Activated B cell treated with CpG ODN at 0.5 μM for 24 hours (primary cell): ENCODE results near the gene RDH16. TPM values are rescaled to one million over a fixed set of nuclear protein-coding genes. Genes with fewer than 3 reads are reported as not detected.

Experiments
- ATAC-seq: fragments of 200-7000 bp; cut with Tn5 transposase; one replicate; pipeline ENCODE4 v1.10.0; 2021; ENCODE audit warnings: low read depth, mild to moderate bottlenecking, moderate library complexity
- CTCF ChIA-PET: fragments of 350-600 bp; sonication (Branson Sonifier 250); formaldehyde crosslinking; loops from one replicate; lab custom pipeline; 2021; ENCODE audit warnings: antibody characterized with exemption; lab: Charles Lee
- POLR2A ChIA-PET: fragments of 350-600 bp; sonication (Branson Sonifier 250); formaldehyde crosslinking; loops from one replicate; lab custom pipeline; 2021; ENCODE audit warnings: antibody characterized with exemption; lab: Charles Lee
- DNase-seq: peaks from one replicate; pipeline ENCODE4 v3.0.0; 2022
- H3K27ac Mint-ChIP-seq: one replicate; pipeline ENCODE4 v1.8.0; 2020; ENCODE audit warnings: mixed read lengths
- H3K27me3 Mint-ChIP-seq: one replicate; pipeline ENCODE4 v1.8.0; 2021; ENCODE audit warnings: mixed read lengths
- H3K36me3 Mint-ChIP-seq: one replicate; pipeline ENCODE4 v1.8.0; 2021; ENCODE audit warnings: low read depth, mixed read lengths
- H3K4me1 Mint-ChIP-seq: one replicate; pipeline ENCODE4 v1.8.0; 2021; ENCODE audit warnings: mixed read lengths
- H3K4me3 Mint-ChIP-seq: one replicate; pipeline ENCODE4 v1.8.0; 2020; ENCODE audit warnings: mild to moderate bottlenecking, mixed read lengths
- H3K9me3 Mint-ChIP-seq: one replicate; pipeline ENCODE4 v1.8.0; 2020; ENCODE audit warnings: mixed read lengths
- CTCF ChIP-seq: fragments of 200-600 bp; IDR thresholded peaks from one replicate; pipeline ENCODE4 v1.8.0; 2022; ENCODE audit warnings: antibody characterized with exemption, mild to moderate bottlenecking
- intact Hi-C: fragments of 100-400 bp; cut with micrococcal nuclease; formaldehyde crosslinking; loops from one replicate; pipeline ENCODE4 v1.15.1; 2024
- total RNA-seq: library from RNA; stranded (reverse); gene quantifications from 2 replicates; pipeline ENCODE4 v1.2.3, GENCODE V29; 2022

Gene RDH16
- total RNA-seq, 1 donor from 2014 or later = 0.47 TPM

GRCh38 chr12:56994231-56994746 is 36.9 kb upstream of the RDH16 start:
- no peaks in the 10 kb centered on the region for H3K27me3 Mint-ChIP-seq
- H3K4me3 Mint-ChIP-seq = no peak overlapping the region
- ATAC-seq (no peak), DNase-seq (no peak)
- ChIA-PET CTCF (no interaction called here), POLR2A (interaction anchor here (0.6 to 0.7 kb wide), 2 partner anchors 54 to 1063 kb away, joined by 3 read pairs; no protein-coding TSS in a partner anchor)
- no peaks in the 10 kb centered on the region for H3K9me3 Mint-ChIP-seq
- H3K4me1 Mint-ChIP-seq = peaks cover 21% of the 10 kb centered on the region
- peaks cover 20% of the 10 kb centered on the region for H3K36me3 Mint-ChIP-seq
- intact Hi-C loops = no loop called here
- H3K27ac Mint-ChIP-seq = no peak overlapping the region
- no peak for TF ChIP-seq CTCF

GRCh38 chr12:56993346-56993745 is 35.9 kb upstream of the RDH16 start:
- Mint-ChIP-seq H3K4me1 (peaks cover 12% of the 10 kb centered on the region), H3K36me3 (peaks cover 17% of the 10 kb centered on the region), H3K27me3 (peaks cover 3% of the 10 kb centered on the region), H3K4me3 (no peak overlapping the region), H3K27ac (no peak overlapping the region), H3K9me3 (no peaks in the 10 kb centered on the region)
- ATAC-seq (no peak), DNase-seq (no peak)
- intact Hi-C loops = no loop called here
- TF ChIP-seq CTCF = no peak
- CTCF ChIA-PET = no interaction called here
- POLR2A ChIA-PET = interaction anchor here (0.6 kb wide), 1 partner anchor 1076 kb away, joined by 3 read pairs; no protein-coding TSS in a partner anchor

- ChIA-PET CTCF (interaction anchor here (0.8 kb wide), 1 partner anchor 235 kb away, joined by 3 read pairs; no protein-coding TSS in a partner anchor), POLR2A (interaction anchor here (0.6 kb wide), 1 partner anchor 121 kb away, joined by 3 read pairs; no protein-coding TSS in a partner anchor)
- Mint-ChIP-seq H3K4me1 (peaks cover 12% of the 10 kb centered on the region), H3K27ac (no peak overlapping the region), H3K27me3 (peaks cover 6% of the 10 kb centered on the region), H3K4me3 (no peak overlapping the region), H3K36me3 (peaks cover 12% of the 10 kb centered on the region), H3K9me3 (no peaks in the 10 kb centered on the region)
- no peak for DNase-seq
- no peak for ATAC-seq
- intact Hi-C loops = no loop called here
- TF ChIP-seq CTCF = no peak
Observed at GRCh38 chr12:56991319-56992246, 34.2 kb upstream of the RDH16 start.

- no peak overlapping the region for H3K4me3 Mint-ChIP-seq
- H3K27me3 Mint-ChIP-seq = peaks cover 6% of the 10 kb centered on the region
- no peak overlapping the region for H3K27ac Mint-ChIP-seq
- ChIA-PET CTCF (interaction anchor here (0.8 kb wide), 1 partner anchor 234 kb away, joined by 3 read pairs; no protein-coding TSS in a partner anchor), POLR2A (interaction anchor here (0.6 kb wide), 1 partner anchor 122 kb away, joined by 3 read pairs; no protein-coding TSS in a partner anchor)
- intact Hi-C loops = no loop called here
- ATAC-seq (no peak), DNase-seq (no peak)
- H3K9me3 Mint-ChIP-seq = no peaks in the 10 kb centered on the region
- no peak for TF ChIP-seq CTCF
- H3K4me1 Mint-ChIP-seq = peaks cover 12% of the 10 kb centered on the region
- H3K36me3 Mint-ChIP-seq = peaks cover 5% of the 10 kb centered on the region
Observed at GRCh38 chr12:56990648-56991318, 33.4 kb upstream of the RDH16 start.
